Adipose tissue (tissue), 3 donors: ENCODE data around the gene BMPER. TPM values are rescaled to one million over a fixed set of nuclear protein-coding genes. Genes with fewer than 3 reads are reported as not detected.

Source experiments
- H3K27ac ChIP-seq: one replicate; pipeline ENCODE4 v1.5.1; 2013; ENCODE audit warnings: low read depth, low read length
- WGBS, 3 donors: extraction: QIAGEN DNeasy Blood & Tissue Kit; methylation state at CpG; one replicate each; pipeline ENCODE4 v1.1.7; 2013; 5-methylcytosine and 5-hydroxymethylcytosine counted together
- polyA plus RNA-seq, 3 donors: library from polyadenylated mRNA; stranded (reverse); fragments of 200-250 nt; gene quantifications; one replicate each; pipeline ENCODE4 v1.2.3, GENCODE V29; 2013
- donor health status: healthy with polysubstance abuse.
- donor health status: Bipolar disorder and iron deficiency.
- donor health status: healthy.

BMPER gene
- 1 to 10 TPM; 1.2 to 9.3 (median 4.8) TPM for polyA plus RNA-seq

- 1 to 4% (median 4%) methylated on average over 30 to 45 of the region's 47 CpGs for WGBS, 3 donors
- H3K27ac ChIP-seq: no peak within 1 kb of the TSS
These were observed at the start of gene BMPER for GRCh38 chr7:33905389-33906032. BMPER (plus strand) TSS chr7:33905539; CDS start chr7:33905614, 75 bp downstream.

GRCh38 chr7:33861947-33862346, 43.4 kb upstream of the BMPER start:
- H3K27ac ChIP-seq: no peak overlapping the region

GRCh38 chr7:33862946-33863814, 42.2 kb upstream of the BMPER start:
- no peak overlapping the region for H3K27ac ChIP-seq
- WGBS, 3 donors: 63 to 68% (median 67%) methylated on average over 10 of the region's 10 CpGs

GRCh38 chr7:33868166-33868565, 37.2 kb upstream of the BMPER start:
- whole genome bisulfite sequencing, 3 donors: 71 to 80% (median 77%) methylated on average over 8 of the region's 8 CpGs

GRCh38 chr7:33869176-33869575, 36.2 kb upstream of the BMPER start:
- H3K27ac ChIP-seq: no peak overlapping the region
- 85 to 92% (median 91%) methylated on average over 5 of the region's 5 CpGs for WGBS, 3 donors

More at GRCh38 chr7:33868166-33868565, 37.2 kb upstream of the BMPER start:
- no peak overlapping the region for H3K27ac ChIP-seq

GRCh38 chr7:33870120-33870519, 35.2 kb upstream of the BMPER start:
- 87 to 94% (median 91%) methylated on average over 3 of the region's 3 CpGs for WGBS, 3 donors
- H3K27ac ChIP-seq: no peak overlapping the region

GRCh38 chr7:33872870-33873269, 32.5 kb upstream of the BMPER start:
- no peak overlapping the region for H3K27ac ChIP-seq
- 68 to 72% (median 72%) methylated on average over 4 of the region's 4 CpGs for WGBS, 3 donors

GRCh38 chr7:33873518-33873917, 31.8 kb upstream of the BMPER start:
- no peak overlapping the region for H3K27ac ChIP-seq
- 84 to 97% (median 93%) methylated on average over 1 of the region's 1 CpG for WGBS, 3 donors

GRCh38 chr7:33873981-33874750, 31.2 kb upstream of the BMPER start:
- WGBS, 3 donors: 62 to 71% (median 70%) methylated on average over 4 of the region's 4 CpGs
- H3K27ac ChIP-seq: no peak overlapping the region

- 38 to 66% (median 48%) methylated on average over 5 of the region's 5 CpGs for WGBS, 3 donors
- no peak overlapping the region for H3K27ac ChIP-seq
These were observed 30.4 kb upstream of the BMPER start for GRCh38 chr7:33874943-33875342.

- no peak overlapping the region for H3K27ac ChIP-seq
- 41 to 63% (median 53%) methylated on average over 3 of the region's 3 CpGs for WGBS, 3 donors
These were observed 28.6 kb upstream of the BMPER start for GRCh38 chr7:33876596-33877274.

GRCh38 chr7:33880787-33881186, 24.6 kb upstream of the BMPER start:
- no peak overlapping the region for H3K27ac ChIP-seq

GRCh38 chr7:33881316-33881715, 24.0 kb upstream of the BMPER start:
- no peak overlapping the region for H3K27ac ChIP-seq
- WGBS, 3 donors: 70 to 86% (median 86%) methylated on average over 4 of the region's 4 CpGs

GRCh38 chr7:33882040-33882837, 23.1 kb upstream of the BMPER start:
- H3K27ac ChIP-seq: no peak overlapping the region
- 55 to 72% (median 56%) methylated on average over 7 of the region's 7 CpGs for WGBS, 3 donors

GRCh38 chr7:33882950-33883670, 22.2 kb upstream of the BMPER start:
- H3K27ac ChIP-seq: no peak overlapping the region
- 25 to 37% (median 34%) methylated on average over 3 of the region's 3 CpGs for WGBS, 3 donors

- WGBS, 3 donors: 25 to 57% (median 42%) methylated on average over 1 of the region's 1 CpG
- H3K27ac ChIP-seq: no peak overlapping the region
These were observed 21.7 kb upstream of the BMPER start for GRCh38 chr7:33883671-33883965.
